H9 (cell line): Measurements from ENCODE around the gene BTBD7. TPM values are rescaled to one million over a fixed set of nuclear protein-coding genes. Genes with fewer than 3 reads are reported as not detected.

Source experiments
- DNase-seq: peaks from one replicate; pipeline ENCODE4 v3.0.0-alpha.2; 2017
- H2AFZ ChIP-seq: one replicate; pipeline ENCODE4 v1.6.1; 2013; ENCODE audit warnings: mild to moderate bottlenecking, low read length, control low read depth, moderate library complexity
- H2AK5ac ChIP-seq: 2 replicates; pipeline ENCODE4 v1.6.1; 2013; ENCODE audit warnings: low read length, control low read depth, mixed read lengths; ENCODE audit not compliant: insufficient read length
- H2BK120ac ChIP-seq: one replicate; pipeline ENCODE4 v1.6.1; 2013; ENCODE audit warnings: low read depth, mild to moderate bottlenecking, low read length, control low read depth, inconsistent platforms; ENCODE audit not compliant: poor library complexity, severe bottlenecking
- H2BK12ac ChIP-seq: 2 replicates; pipeline ENCODE4 v1.6.1; 2013; ENCODE audit warnings: low read length, control low read depth, mixed read lengths, low read depth; ENCODE audit not compliant: insufficient read length
- H2BK15ac ChIP-seq: 2 replicates; pipeline ENCODE4 v1.6.1; 2013; ENCODE audit warnings: low read depth, low read length, control low read depth
- H2BK20ac ChIP-seq: one replicate; pipeline ENCODE4 v1.6.1; 2013; ENCODE audit warnings: low read depth, mild to moderate bottlenecking, low read length, control low read depth, inconsistent platforms; ENCODE audit not compliant: poor library complexity, severe bottlenecking
- H2BK5ac ChIP-seq: 2 replicates; pipeline ENCODE4 v1.6.1; 2013; ENCODE audit warnings: low read length, control low read depth, mixed read lengths; ENCODE audit not compliant: insufficient read length
- H3K14ac ChIP-seq: 2 replicates; pipeline ENCODE4 v1.6.1; 2013; ENCODE audit warnings: low read length, control low read depth; ENCODE audit not compliant: insufficient read depth
- H3K18ac ChIP-seq: 2 replicates; pipeline ENCODE4 v1.6.1; 2013; ENCODE audit warnings: low read depth, mild to moderate bottlenecking, mixed read lengths, low read length, control low read depth; ENCODE audit not compliant: insufficient read length
- H3K23ac ChIP-seq: 2 replicates; pipeline ENCODE4 v1.6.1; 2013; ENCODE audit warnings: low read length, control low read depth, mixed read lengths, low read depth; ENCODE audit not compliant: insufficient read length
- H3K23me2 ChIP-seq: 2 replicates; pipeline ENCODE4 v1.6.1; 2013; ENCODE audit warnings: low read depth, mild to moderate bottlenecking, mixed read lengths, low read length, control low read depth; ENCODE audit not compliant: insufficient read length, poor library complexity, severe bottlenecking
- H3K27ac ChIP-seq: 2 replicates; pipeline ENCODE4 v1.5.1; 2013; ENCODE audit warnings: low read length, control low read depth, mixed read lengths, low read depth; ENCODE audit not compliant: insufficient read length
- H3K27me3 ChIP-seq: 2 replicates; pipeline ENCODE4 v1.6.1; 2013; ENCODE audit warnings: low read length, control low read depth, inconsistent platforms; ENCODE audit not compliant: insufficient read depth
- H3K4ac ChIP-seq: 2 replicates; pipeline ENCODE4 v1.6.1; 2013; ENCODE audit warnings: low read depth, mild to moderate bottlenecking, control low read depth, inconsistent platforms, low read length, moderate library complexity
- H3K4me1 ChIP-seq: 2 replicates; pipeline ENCODE4 v1.6.1; 2013; ENCODE audit warnings: low read length, control low read depth, inconsistent platforms; ENCODE audit not compliant: insufficient read depth
- H3K4me2 ChIP-seq: 2 replicates; pipeline ENCODE4 v1.6.1; 2013; ENCODE audit warnings: low read length, control low read depth, mixed read lengths; ENCODE audit not compliant: insufficient read length, insufficient read depth
- H3K56ac ChIP-seq: 2 replicates; pipeline ENCODE4 v1.6.1; 2013; ENCODE audit warnings: low read depth, mild to moderate bottlenecking, mixed read lengths, low read length, control low read depth; ENCODE audit not compliant: insufficient read length
- H3K79me1 ChIP-seq: 2 replicates; pipeline ENCODE4 v1.6.1; 2013; ENCODE audit warnings: low read depth, mild to moderate bottlenecking, moderate library complexity, low read length, control low read depth, inconsistent platforms; ENCODE audit not compliant: insufficient read depth, poor library complexity, severe bottlenecking
- H3K79me2 ChIP-seq: 2 replicates; pipeline ENCODE4 v1.6.1; 2013; ENCODE audit warnings: low read length, control low read depth, inconsistent platforms; ENCODE audit not compliant: insufficient read depth
- H3K9ac ChIP-seq: 2 replicates; pipeline ENCODE4 v1.6.1; 2013; ENCODE audit warnings: low read length, control low read depth, mixed read lengths; ENCODE audit not compliant: insufficient read length; ENCODE audit errors: extremely low read depth
- H3K9me3 ChIP-seq: one replicate; pipeline ENCODE4 v1.6.1; 2013; ENCODE audit warnings: low read depth, low read length, inconsistent platforms; ENCODE audit not compliant: control insufficient read depth
- H3T11ph ChIP-seq: one replicate; pipeline ENCODE4 v1.6.1; 2013; ENCODE audit warnings: mild to moderate bottlenecking, low read length, control low read depth, inconsistent platforms
- H4K20me1 ChIP-seq: one replicate; pipeline ENCODE4 v1.6.1; 2013; ENCODE audit not compliant: control insufficient read depth, insufficient read length, insufficient read depth
- H4K5ac ChIP-seq: 2 replicates; pipeline ENCODE4 v1.6.1; 2013; ENCODE audit warnings: low read depth, mild to moderate bottlenecking, mixed read lengths, low read length, control low read depth; ENCODE audit not compliant: insufficient read length
- H4K8ac ChIP-seq: replicated peaks from 2 replicates; pipeline ENCODE4 v1.6.1; 2013; ENCODE audit warnings: low read length, control low read depth, mixed read lengths, low read depth; ENCODE audit not compliant: insufficient read length
- H4K91ac ChIP-seq: 2 replicates; pipeline ENCODE4 v1.6.1; 2013; ENCODE audit warnings: low read depth, mild to moderate bottlenecking, moderate library complexity, mixed read lengths, low read length, control low read depth; ENCODE audit not compliant: insufficient read length
- H3K27ac Mint-ChIP-seq, 3 experiments: 2 replicates in 2 of 3; 3 replicates in 1 of 3; pipeline ENCODE4 v1.8.0; 2020 to 2021; ENCODE audit warnings: mixed read lengths in 3 of 3, mild to moderate bottlenecking in 1 of 3, moderate library complexity in 1 of 3
- H3K27me3 Mint-ChIP-seq: 2 replicates; pipeline ENCODE4 v1.8.0; 2021; ENCODE audit warnings: low read depth, mild to moderate bottlenecking, moderate library complexity, mixed read lengths
- H3K36me3 Mint-ChIP-seq, 3 experiments: 2 replicates in 2 of 3; 3 replicates in 1 of 3; pipeline ENCODE4 v1.8.0; 2020 to 2021; ENCODE audit warnings: low read depth in 3 of 3, mixed read lengths in 3 of 3; ENCODE audit not compliant: insufficient read depth in 1 of 3
- H3K4me1 Mint-ChIP-seq, 2 experiments: 2 replicates each; pipeline ENCODE4 v1.8.0; 2020; ENCODE audit warnings: mixed read lengths in 2 of 2
- H3K4me3 Mint-ChIP-seq, 2 experiments: 2 replicates in 1 of 2; 3 replicates in 1 of 2; pipeline ENCODE4 v1.8.0; 2020 to 2021; ENCODE audit warnings: mild to moderate bottlenecking in 2 of 2, mixed read lengths in 2 of 2, moderate library complexity in 1 of 2
- H3K9me3 Mint-ChIP-seq, 2 experiments: 2 replicates in 1 of 2; 3 replicates in 1 of 2; pipeline ENCODE4 v1.8.0; 2020; ENCODE audit warnings: mild to moderate bottlenecking in 2 of 2, mixed read lengths in 2 of 2, moderate library complexity in 1 of 2
- WGBS: extraction: QIAGEN DNeasy Blood & Tissue Kit; methylation state at CpG from one replicate; pipeline ENCODE4 v1.1.7; 2013; ENCODE audit warnings: missing lambda C conversion rate, low lambda C conversion rate, mixed read lengths; ENCODE audit not compliant: insufficient read length; ENCODE audit errors: extremely low coverage; 5-methylcytosine and 5-hydroxymethylcytosine counted together
- total RNA-seq: library from RNA; stranded (reverse); gene quantifications from 2 replicates; pipeline ENCODE4 v1.2.1, GENCODE V29; 2021
- TF ChIP-seq, protein P1 (sequence below): fragments of 200-600 bp; sonication (generic); conservative IDR thresholded peaks from 3 replicates; pipeline ENCODE4 v1.8.0; 2021; ENCODE audit warnings: antibody characterized with exemption, mild to moderate bottlenecking

BTBD7 gene
- total RNA-seq, 1 experiment from 2014 or later, result 44.1 TPM

DNA sequence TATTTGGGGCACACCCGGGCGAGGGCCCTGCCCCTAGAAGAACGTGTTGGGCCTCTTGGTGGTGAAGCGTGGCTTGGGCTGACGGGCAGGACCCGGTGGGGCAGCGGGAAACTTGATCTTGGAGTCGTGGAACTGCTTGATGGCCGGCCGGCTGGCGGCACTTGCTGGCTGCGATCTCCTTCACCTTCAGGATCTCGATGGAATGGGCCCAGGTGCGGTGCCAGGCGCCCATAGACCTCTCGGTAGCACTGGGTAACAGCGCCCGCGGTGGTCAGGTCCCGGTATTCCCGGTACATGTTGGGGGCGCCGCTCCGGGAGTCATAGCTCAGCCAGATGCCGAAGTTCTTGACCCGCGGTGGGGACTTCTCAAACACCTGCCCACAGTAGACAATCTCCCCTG, 109.3 kb downstream of the BTBD7 start:
- Histone ChIP-seq H3K18ac (no peak overlapping the region), H3K79me2 (no peaks in the 10 kb centered on the region), H2BK12ac (no peak overlapping the region), H3K23ac (no peak overlapping the region), H2AFZ (no peak overlapping the region), H2AK5ac (no peak overlapping the region), H2BK5ac (no peak overlapping the region), H3K4ac (no peak overlapping the region), H3K56ac (no peak overlapping the region), H4K20me1 (no peaks in the 10 kb centered on the region), H3K23me2 (no peaks in the 10 kb centered on the region), H3K4me2 (no peak overlapping the region), H3K9ac (no peak overlapping the region), H2BK15ac (no peak overlapping the region), H3K9me3 (no peaks in the 10 kb centered on the region), H3K27ac (no peak overlapping the region), H4K5ac (no peak overlapping the region), H3K14ac (no peak overlapping the region), H3K4me1 (no peaks in the 10 kb centered on the region), H3K79me1 (no peaks in the 10 kb centered on the region), H3T11ph (no peak overlapping the region), H4K91ac (no peak overlapping the region), H2BK20ac (no peak overlapping the region), H3K27me3 (no peaks in the 10 kb centered on the region), H2BK120ac (no peak overlapping the region), H4K8ac (no peak overlapping the region)
- H3K36me3 Mint-ChIP-seq, result peaks cover 28 to 68% (median 61%) of the 10 kb centered on the region in 3 experiments; a peak in 6 of 7 replicates
- no peaks in the 10 kb centered on the region for H3K27me3 Mint-ChIP-seq
- H3K4me1 Mint-ChIP-seq, result no peaks in the 10 kb centered on the region
- no peak overlapping the region; a peak in 1 of 7 replicates for H3K27ac Mint-ChIP-seq
- TF ChIP-seq, protein P1, sequence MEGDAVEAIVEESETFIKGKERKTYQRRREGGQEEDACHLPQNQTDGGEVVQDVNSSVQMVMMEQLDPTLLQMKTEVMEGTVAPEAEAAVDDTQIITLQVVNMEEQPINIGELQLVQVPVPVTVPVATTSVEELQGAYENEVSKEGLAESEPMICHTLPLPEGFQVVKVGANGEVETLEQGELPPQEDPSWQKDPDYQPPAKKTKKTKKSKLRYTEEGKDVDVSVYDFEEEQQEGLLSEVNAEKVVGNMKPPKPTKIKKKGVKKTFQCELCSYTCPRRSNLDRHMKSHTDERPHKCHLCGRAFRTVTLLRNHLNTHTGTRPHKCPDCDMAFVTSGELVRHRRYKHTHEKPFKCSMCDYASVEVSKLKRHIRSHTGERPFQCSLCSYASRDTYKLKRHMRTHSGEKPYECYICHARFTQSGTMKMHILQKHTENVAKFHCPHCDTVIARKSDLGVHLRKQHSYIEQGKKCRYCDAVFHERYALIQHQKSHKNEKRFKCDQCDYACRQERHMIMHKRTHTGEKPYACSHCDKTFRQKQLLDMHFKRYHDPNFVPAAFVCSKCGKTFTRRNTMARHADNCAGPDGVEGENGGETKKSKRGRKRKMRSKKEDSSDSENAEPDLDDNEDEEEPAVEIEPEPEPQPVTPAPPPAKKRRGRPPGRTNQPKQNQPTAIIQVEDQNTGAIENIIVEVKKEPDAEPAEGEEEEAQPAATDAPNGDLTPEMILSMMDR, result no peak
- no peak for DNase-seq
- no peak overlapping the region for H3K4me3 Mint-ChIP-seq
- H3K9me3 Mint-ChIP-seq, result no peaks in the 10 kb centered on the region
- WGBS, result no CpG with 5 or more reads among the region's 27 CpGs
